T-helper 2 cell treated with Interferon-gamma antibody and Interleukin-4, amounts not matched to agents 5 μg/mL and 100 μg/mL, for 36 hours (primary cell): ENCODE data around the gene SLCO1B3.

Experiments
- DNase-seq: peaks from one replicate; pipeline ENCODE4 v3.0.0; 2021; ENCODE audit warnings: low spot score
- H3K27ac Mint-ChIP-seq: one replicate; pipeline ENCODE4 v1.8.0; 2021; ENCODE audit warnings: mild to moderate bottlenecking, mixed read lengths
- H3K27me3 Mint-ChIP-seq: one replicate; pipeline ENCODE4 v1.8.0; 2021; ENCODE audit warnings: low read depth, mixed read lengths
- H3K36me3 Mint-ChIP-seq: one replicate; pipeline ENCODE4 v1.8.0; 2021; ENCODE audit warnings: low read depth, mixed read lengths
- H3K4me1 Mint-ChIP-seq: one replicate; pipeline ENCODE4 v1.8.0; 2021; ENCODE audit warnings: low read depth, mixed read lengths
- H3K4me3 Mint-ChIP-seq: one replicate; pipeline ENCODE4 v1.8.0; 2022; ENCODE audit warnings: mild to moderate bottlenecking, moderate library complexity, mixed read lengths
- H3K9me3 Mint-ChIP-seq: one replicate; pipeline ENCODE4 v1.8.0; 2021; ENCODE audit warnings: mixed read lengths

Gene SLCO1B3

GRCh38 chr12:20822415-20822814 lies 11.9 kb downstream of the SLCO1B3 start:
- Mint-ChIP-seq H3K36me3 (no peaks in the 10 kb centered on the region), H3K9me3 (peaks cover 25% of the 10 kb centered on the region), H3K27me3 (no peaks in the 10 kb centered on the region), H3K4me3 (no peak overlapping the region), H3K27ac (no peak overlapping the region), H3K4me1 (no peaks in the 10 kb centered on the region)
- DNase-seq: no peak

- Mint-ChIP-seq H3K4me1 (no peaks in the 10 kb centered on the region), H3K36me3 (no peaks in the 10 kb centered on the region), H3K27me3 (no peaks in the 10 kb centered on the region), H3K4me3 (no peak overlapping the region), H3K27ac (no peak overlapping the region), H3K9me3 (peaks cover 25% of the 10 kb centered on the region)
- no peak for DNase-seq
Observed at GRCh38 chr12:20822925-20823324, 12.4 kb downstream of the SLCO1B3 start.

GRCh38 chr12:20829919-20830318 lies 19.4 kb downstream of the SLCO1B3 start:
- H3K36me3 Mint-ChIP-seq: no peaks in the 10 kb centered on the region
- H3K27ac Mint-ChIP-seq: no peak overlapping the region
- no peaks in the 10 kb centered on the region for H3K4me1 Mint-ChIP-seq
- H3K27me3 Mint-ChIP-seq: no peaks in the 10 kb centered on the region
- H3K9me3 Mint-ChIP-seq: no peaks in the 10 kb centered on the region
- H3K4me3 Mint-ChIP-seq: no peak overlapping the region
- no peak for DNase-seq

- H3K27ac Mint-ChIP-seq: no peak overlapping the region
- H3K27me3 Mint-ChIP-seq: no peaks in the 10 kb centered on the region
- H3K4me3 Mint-ChIP-seq: no peak overlapping the region
- no peaks in the 10 kb centered on the region for H3K36me3 Mint-ChIP-seq
- no peaks in the 10 kb centered on the region for H3K4me1 Mint-ChIP-seq
- DNase-seq: no peak
- H3K9me3 Mint-ChIP-seq: no peaks in the 10 kb centered on the region
Observed at GRCh38 chr12:20830456-20830855, 20.0 kb downstream of the SLCO1B3 start.

GRCh38 chr12:20832911-20833310 lies 22.4 kb downstream of the SLCO1B3 start:
- Mint-ChIP-seq H3K9me3 (no peaks in the 10 kb centered on the region), H3K27me3 (no peaks in the 10 kb centered on the region), H3K27ac (no peak overlapping the region), H3K4me3 (no peak overlapping the region), H3K4me1 (no peaks in the 10 kb centered on the region), H3K36me3 (no peaks in the 10 kb centered on the region)
- no peak for DNase-seq

GRCh38 chr12:20852649-20853048 lies 42.1 kb downstream of the SLCO1B3 start:
- peaks cover 12% of the 10 kb centered on the region for H3K9me3 Mint-ChIP-seq
- H3K4me3 Mint-ChIP-seq: no peak overlapping the region
- H3K4me1 Mint-ChIP-seq: no peaks in the 10 kb centered on the region
- no peak overlapping the region for H3K27ac Mint-ChIP-seq
- no peak for DNase-seq
- H3K36me3 Mint-ChIP-seq: no peaks in the 10 kb centered on the region
- H3K27me3 Mint-ChIP-seq: no peaks in the 10 kb centered on the region

- no peak for DNase-seq
- H3K4me3 Mint-ChIP-seq: no peak overlapping the region
- H3K36me3 Mint-ChIP-seq: no peaks in the 10 kb centered on the region
- H3K27me3 Mint-ChIP-seq: no peaks in the 10 kb centered on the region
- H3K27ac Mint-ChIP-seq: no peak overlapping the region
- H3K9me3 Mint-ChIP-seq: peaks cover 7% of the 10 kb centered on the region
- no peaks in the 10 kb centered on the region for H3K4me1 Mint-ChIP-seq
Observed at GRCh38 chr12:20863056-20863455, 52.6 kb downstream of the SLCO1B3 start.

- Mint-ChIP-seq H3K4me3 (no peak overlapping the region), H3K27ac (no peak overlapping the region), H3K9me3 (peaks cover 4% of the 10 kb centered on the region), H3K4me1 (no peaks in the 10 kb centered on the region), H3K27me3 (no peaks in the 10 kb centered on the region), H3K36me3 (no peaks in the 10 kb centered on the region)
- DNase-seq: no peak
Observed at GRCh38 chr12:20865873-20866272, 55.4 kb downstream of the SLCO1B3 start.

GRCh38 chr12:20868277-20868676 lies 57.8 kb downstream of the SLCO1B3 start:
- no peaks in the 10 kb centered on the region for H3K4me1 Mint-ChIP-seq
- no peaks in the 10 kb centered on the region for H3K36me3 Mint-ChIP-seq
- H3K9me3 Mint-ChIP-seq: peaks cover 4% of the 10 kb centered on the region
- H3K27me3 Mint-ChIP-seq: no peaks in the 10 kb centered on the region
- no peak overlapping the region for H3K4me3 Mint-ChIP-seq
- no peak overlapping the region for H3K27ac Mint-ChIP-seq
- no peak for DNase-seq

- no peaks in the 10 kb centered on the region for H3K36me3 Mint-ChIP-seq
- H3K27me3 Mint-ChIP-seq: no peaks in the 10 kb centered on the region
- H3K4me3 Mint-ChIP-seq: no peak overlapping the region
- H3K4me1 Mint-ChIP-seq: no peaks in the 10 kb centered on the region
- DNase-seq: no peak
- no peak overlapping the region for H3K27ac Mint-ChIP-seq
- H3K9me3 Mint-ChIP-seq: no peaks in the 10 kb centered on the region
Observed at GRCh38 chr12:20883288-20883687, 72.8 kb downstream of the SLCO1B3 start.

GRCh38 chr12:20885116-20885515 lies 74.6 kb downstream of the SLCO1B3 start:
- no peak overlapping the region for H3K27ac Mint-ChIP-seq
- DNase-seq: no peak
- no peaks in the 10 kb centered on the region for H3K36me3 Mint-ChIP-seq
- H3K4me3 Mint-ChIP-seq: no peak overlapping the region
- no peaks in the 10 kb centered on the region for H3K27me3 Mint-ChIP-seq
- H3K4me1 Mint-ChIP-seq: no peaks in the 10 kb centered on the region
- peaks cover 6% of the 10 kb centered on the region for H3K9me3 Mint-ChIP-seq

GRCh38 chr12:20885552-20885951 lies 75.0 kb downstream of the SLCO1B3 start:
- Mint-ChIP-seq H3K9me3 (peaks cover 10% of the 10 kb centered on the region), H3K4me1 (no peaks in the 10 kb centered on the region), H3K27ac (no peak overlapping the region), H3K36me3 (no peaks in the 10 kb centered on the region), H3K27me3 (no peaks in the 10 kb centered on the region), H3K4me3 (no peak overlapping the region)
- DNase-seq: no peak

- DNase-seq: no peak
- Mint-ChIP-seq H3K27me3 (no peaks in the 10 kb centered on the region), H3K27ac (no peak overlapping the region), H3K4me1 (no peaks in the 10 kb centered on the region), H3K4me3 (no peak overlapping the region), H3K9me3 (peaks cover 16% of the 10 kb centered on the region), H3K36me3 (no peaks in the 10 kb centered on the region)
Observed at GRCh38 chr12:20917269-20917668, 106.8 kb downstream of the SLCO1B3 start.

GRCh38 chr12:20917819-20918218 lies 107.3 kb downstream of the SLCO1B3 start:
- Mint-ChIP-seq H3K27me3 (no peaks in the 10 kb centered on the region), H3K36me3 (no peaks in the 10 kb centered on the region), H3K4me1 (no peaks in the 10 kb centered on the region), H3K4me3 (no peak overlapping the region), H3K27ac (no peak overlapping the region), H3K9me3 (peaks cover 18% of the 10 kb centered on the region)
- no peak for DNase-seq

GRCh38 chr12:20931894-20932293 lies 121.4 kb downstream of the SLCO1B3 start:
- DNase-seq: no peak

More at GRCh38 chr12:20931894-20932293, 121.4 kb downstream of the SLCO1B3 start:
- H3K4me3 Mint-ChIP-seq: no peak overlapping the region
- H3K9me3 Mint-ChIP-seq: peaks cover 20% of the 10 kb centered on the region
- no peaks in the 10 kb centered on the region for H3K27me3 Mint-ChIP-seq
- H3K27ac Mint-ChIP-seq: no peak overlapping the region
- no peaks in the 10 kb centered on the region for H3K36me3 Mint-ChIP-seq
- no peaks in the 10 kb centered on the region for H3K4me1 Mint-ChIP-seq
